HTERT RPE-1 (cell line): ENCODE measurements around the gene MPC1L.

ENCODE experiments used
- in situ Hi-C: fragments of 300-500 bp; cut with MboI; formaldehyde crosslinking; loops from 4 replicates; pipeline ENCODE4 v1.14.3; 2020; ENCODE audit warnings: low sequenced_read_pairs

Gene MPC1L

DNA sequence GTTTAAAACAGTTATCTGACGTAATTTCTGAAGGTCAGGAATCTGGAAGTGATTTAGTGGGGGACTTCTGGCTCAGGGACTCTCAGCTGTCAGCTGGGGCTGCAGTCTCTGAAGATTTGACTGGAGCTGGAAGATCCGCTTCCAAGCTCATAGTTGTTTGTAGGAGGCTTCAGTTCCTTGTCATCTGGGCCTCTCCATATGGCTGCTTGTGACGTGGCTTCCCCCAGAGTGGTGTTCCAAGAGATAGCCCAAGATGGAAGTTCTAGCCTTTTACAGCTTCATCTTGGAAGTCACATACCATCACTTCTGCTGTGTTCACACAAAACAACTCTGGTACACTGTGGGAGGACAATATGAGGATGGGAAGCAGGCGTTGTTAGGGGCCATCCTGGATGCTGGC is 2.1 kb downstream of the MPC1L start:
- in situ Hi-C loops: no loop called here

DNA sequence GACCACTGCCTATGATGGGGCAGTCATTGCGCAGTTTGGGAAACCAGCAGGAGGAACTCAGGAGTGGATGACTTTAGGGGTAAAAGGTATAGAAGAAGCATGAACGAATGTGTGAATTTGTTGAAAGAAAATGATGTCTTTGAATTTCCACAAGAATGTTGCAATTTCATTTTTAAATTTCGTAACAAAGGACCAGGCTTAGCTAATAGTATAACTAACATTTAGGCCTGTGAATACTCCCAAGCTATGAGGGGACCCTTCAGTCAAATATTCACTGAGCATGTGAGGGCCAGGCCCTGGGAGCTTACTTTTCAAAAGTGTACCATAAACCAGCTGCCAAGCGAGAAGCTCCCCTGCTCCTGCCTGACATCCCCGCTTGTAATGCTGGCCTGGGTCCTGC is 5.3 kb downstream of the MPC1L start:
- in situ Hi-C loops: no loop called here

DNA sequence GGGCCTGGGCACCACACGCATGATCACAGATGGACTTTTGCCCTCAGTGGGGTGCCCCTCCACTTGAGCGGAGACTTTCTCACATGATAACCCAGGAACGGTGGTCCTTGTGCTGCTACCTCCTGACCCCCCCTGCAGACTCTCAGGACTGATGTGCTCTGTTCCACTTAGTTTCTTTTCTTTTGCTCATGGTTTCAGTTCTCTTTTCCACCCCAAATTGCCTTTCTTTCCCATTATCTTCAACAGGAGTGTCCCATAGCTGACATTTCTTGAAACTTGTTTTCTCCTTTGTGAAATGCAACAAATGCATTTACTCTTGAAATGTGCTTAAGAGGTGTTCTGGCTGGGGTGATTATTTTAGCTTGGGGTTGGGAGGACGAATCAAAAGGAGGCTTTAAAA is 9.0 kb downstream of the MPC1L start:
- in situ Hi-C loops: no loop called here

DNA sequence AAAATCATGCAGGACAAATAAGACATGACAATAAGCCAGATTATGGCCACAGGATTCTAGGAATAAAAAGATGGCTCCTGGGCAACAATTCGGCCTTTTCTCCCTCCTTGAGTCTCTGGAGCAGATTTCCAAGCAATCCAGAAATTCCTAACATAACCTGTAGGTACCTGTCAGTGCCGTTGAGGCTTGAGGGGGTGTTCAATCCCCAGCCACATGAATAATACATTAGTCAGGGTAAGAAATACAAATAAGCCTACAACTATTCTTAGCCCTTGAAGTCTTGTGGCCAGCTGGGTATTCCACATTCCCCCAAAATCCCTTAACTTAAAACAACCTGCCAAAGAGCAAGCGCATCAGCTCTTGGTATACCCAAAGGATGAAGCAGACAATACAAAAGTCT is 14.5 kb downstream of the MPC1L start:
- in situ Hi-C loops: no loop called here

DNA sequence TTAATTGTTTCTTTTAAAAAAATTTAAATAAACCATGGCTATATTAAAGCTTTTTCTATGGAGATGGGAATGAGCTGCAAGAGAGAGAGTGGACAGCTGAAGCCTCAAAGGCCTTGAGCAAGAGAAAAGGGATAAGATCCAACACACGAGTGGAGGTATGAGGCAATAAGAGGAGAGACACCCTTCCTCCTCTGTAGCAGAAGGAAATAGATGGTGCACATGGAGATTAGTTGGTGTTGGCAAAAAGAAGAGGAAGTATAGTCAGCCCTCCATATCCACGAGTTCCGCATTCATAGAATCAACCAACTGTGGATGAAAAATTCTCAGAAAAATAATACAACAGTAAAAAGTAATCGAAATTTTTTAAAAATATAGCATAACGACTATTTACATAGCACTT is 20.9 kb downstream of the MPC1L start:
- in situ Hi-C loops: no loop called here

DNA sequence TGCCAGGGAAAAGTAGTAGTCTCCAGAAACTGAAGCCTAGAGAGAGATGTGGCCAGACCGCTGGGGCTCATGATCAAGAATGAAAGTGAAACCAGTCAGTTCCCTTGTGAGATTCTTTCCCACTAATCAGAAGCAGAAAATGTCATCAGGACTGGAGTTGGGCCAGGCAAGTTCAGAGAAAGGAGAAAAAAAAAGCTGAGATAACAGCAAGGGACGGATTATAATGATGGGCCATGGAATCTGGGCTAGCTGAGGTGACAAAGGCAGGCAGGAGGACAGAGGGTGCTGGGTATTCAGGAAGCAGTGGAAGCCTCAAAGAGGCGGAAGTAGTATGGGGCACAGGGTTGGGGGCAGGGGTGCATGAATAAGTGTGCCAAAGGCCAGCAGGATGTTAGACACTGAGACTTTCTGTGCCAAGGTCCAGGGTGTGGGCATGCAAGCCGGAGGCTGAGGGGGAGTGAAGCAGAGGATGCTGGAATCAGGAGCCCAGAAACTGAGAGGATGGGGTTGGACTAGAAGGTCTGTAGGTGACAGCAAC is 21.7 kb downstream of the MPC1L start:
- in situ Hi-C loops: no loop called here

DNA sequence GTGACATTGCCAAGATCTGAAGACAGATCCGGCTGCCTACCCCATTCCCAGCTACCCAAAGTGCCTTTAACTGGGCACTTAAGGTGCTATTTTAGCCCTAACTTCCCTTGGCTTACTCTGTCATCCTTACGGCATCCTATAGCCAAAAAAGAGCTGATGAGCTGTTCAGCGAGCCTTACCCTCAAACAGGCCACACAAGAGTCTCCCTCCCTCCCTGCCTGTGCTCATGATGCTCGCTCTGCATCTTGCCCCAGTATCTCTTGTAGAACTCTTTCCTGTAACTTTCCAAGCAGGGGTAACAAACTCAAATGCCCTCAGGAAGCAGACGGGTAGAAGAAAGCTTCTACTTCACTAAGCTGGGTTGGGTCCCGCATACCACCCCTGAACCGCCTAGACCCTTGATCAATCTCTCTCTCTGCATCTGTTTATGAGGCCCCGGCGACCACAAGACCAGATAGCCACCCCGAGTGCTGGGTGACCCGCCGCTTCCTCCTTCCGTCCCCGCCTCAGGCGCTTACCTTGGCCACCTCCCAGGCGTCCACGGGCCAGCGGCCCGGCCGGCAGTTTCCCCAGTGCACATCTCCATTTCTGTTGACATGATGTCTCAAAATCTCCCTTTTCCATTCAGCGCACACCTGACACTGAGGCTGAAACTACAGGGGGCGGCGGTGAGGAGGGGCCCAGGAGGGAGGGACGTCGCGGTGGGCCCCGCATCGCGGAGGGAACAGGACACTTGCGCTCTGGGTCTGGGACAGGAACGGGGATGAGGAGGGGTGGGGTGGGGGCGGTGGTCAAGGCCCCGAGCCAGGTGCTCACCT is 23.5 kb downstream of the MPC1L start:
- in situ Hi-C loops: no loop called here

DNA sequence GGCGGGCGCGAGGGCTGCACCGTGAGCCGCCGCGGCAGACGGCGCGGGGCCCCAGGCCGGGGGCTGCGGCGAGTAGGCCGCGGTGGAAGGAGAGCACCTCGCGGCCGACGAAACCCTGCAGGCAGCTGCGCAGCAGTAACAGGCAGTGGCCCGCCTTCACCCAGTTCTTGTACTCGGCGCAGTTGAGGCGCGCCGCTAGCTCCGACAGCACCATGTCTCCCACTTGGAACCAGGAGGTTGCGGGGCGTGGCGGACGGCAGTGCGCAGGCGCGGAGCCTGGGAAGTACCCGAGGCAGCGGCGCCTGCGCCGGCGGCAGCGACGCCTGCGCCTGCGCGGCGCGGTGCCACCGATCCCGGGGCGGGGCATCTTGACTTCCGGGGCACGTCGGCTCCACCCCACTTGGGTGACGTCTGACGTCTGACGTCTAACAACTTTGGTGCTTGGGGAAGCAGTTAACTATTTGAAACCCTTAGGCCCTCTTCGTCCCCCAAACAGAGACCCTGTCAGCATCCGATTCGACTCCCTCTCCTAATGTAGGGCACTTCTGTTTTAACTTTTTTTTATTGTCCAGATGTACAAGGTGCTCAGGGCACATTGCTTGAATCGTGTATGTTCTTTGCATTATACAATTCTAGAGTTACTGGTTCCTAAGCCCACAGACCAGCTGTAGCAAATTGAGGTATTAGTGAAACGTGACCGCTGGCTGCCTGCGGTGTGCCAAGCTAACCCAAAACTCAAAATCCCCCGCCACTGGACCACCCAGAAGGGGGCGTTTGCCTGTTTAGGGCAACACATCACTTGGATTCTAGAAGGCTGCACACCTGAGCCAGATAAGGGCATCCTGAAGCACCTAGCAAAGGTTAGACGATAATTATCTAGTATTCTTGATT is 24.3 kb downstream of the MPC1L start, which contains the start of gene CXorf38:
CXorf38 (minus strand) TSS at position 255 of the 891 bp plus-strand sequence; CDS start at position 214, 41 bp downstream.
- in situ Hi-C loops: no loop called here

DNA sequence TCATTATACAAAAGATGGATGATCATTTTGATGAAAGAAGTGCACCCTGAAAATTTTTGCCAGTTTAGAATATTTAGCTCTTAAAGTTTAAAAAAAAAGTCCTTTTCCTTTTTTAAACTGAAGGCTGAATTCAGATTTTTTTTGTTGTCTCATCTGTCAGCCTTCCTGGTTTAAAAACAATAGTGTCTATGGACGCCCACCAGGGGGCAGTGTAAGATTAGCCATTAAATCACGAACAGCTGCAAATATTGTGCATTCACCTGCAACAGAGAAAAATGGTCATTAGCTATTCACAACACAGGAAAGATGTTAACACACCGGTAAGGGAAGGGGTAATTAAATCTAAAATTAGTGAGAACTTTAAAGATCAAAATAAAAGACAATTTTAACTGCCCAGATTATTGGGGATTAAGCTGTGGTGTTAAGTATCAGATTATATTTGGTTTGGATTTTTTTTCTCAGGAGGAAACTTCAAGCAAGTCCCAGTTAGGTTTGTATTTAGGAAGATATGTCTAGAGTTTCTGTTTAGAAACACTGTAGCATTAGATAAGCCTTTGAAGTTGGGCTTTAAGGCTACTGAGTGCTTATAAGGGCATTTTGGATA is 28.5 kb downstream of the MPC1L start:
- in situ Hi-C loops: no loop called here

DNA sequence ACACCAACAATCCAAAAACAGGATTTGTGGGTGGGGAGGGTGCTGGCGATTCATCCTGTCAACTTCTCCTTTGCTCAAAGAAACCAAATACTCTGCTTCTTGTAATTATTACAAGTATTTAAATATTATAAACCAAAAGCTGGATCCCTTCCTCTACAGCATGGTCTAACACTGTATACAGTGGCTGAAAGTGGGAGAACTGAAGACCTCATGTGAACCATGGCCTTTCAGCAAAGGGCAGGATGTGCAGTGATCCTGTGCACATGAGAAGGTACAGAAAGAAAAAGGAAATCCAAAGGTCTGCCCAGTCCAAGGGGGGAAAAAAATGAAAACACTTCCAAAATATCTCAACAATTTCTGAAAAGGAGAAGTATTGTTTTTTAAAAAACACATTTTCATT is 29.4 kb downstream of the MPC1L start:
- in situ Hi-C loops: no loop called here

GRCh38 chrX:40653535-40653934 is 30.3 kb downstream of the MPC1L start:
- in situ Hi-C loops: no loop called here

- in situ Hi-C loops: no loop called here
Measured at GRCh38 chrX:40660381-40660780, 37.2 kb downstream of the MPC1L start.

GRCh38 chrX:40661489-40661888 is 38.3 kb downstream of the MPC1L start:
- in situ Hi-C loops: no loop called here

GRCh38 chrX:40663078-40663740 is 40.0 kb downstream of the MPC1L start:
- in situ Hi-C loops: no loop called here

DNA sequence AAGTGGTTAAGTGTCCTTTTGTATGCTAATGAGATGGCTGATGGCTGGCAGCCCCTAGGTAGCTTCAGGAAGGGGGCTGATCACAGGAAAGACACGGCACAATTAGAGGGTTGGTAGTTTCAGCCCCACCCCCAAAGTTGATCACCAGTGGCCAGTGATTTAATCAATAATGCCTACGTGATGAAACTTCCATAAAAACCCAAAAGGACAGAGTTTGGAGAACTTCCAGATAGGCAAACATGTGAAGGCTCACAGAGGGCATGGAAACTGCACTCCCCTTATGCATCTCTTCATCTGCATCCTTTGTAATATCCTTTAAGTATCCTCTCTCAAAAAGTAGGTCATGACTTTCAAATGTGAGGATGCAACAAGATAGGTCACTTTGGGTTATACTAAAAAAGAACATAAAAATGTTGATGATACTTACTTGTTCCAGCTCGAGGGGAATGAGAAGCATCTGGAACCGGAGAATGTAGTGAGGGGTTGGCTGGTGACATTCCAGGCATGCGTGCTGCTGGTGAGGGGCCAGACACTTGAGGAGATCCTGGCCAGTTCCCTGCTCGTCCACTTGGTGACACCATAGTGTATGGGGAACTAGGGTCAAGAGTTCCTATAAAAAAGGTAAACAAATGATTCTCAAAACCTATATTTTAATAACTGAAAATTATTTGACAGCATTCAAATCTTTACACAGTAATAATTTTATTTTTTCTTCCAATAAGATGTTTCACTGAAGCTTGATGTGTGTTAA is 40.8 kb downstream of the MPC1L start:
- in situ Hi-C loops: no loop called here

- in situ Hi-C loops: no loop called here
Measured at GRCh38 chrX:40671126-40671525, 47.9 kb downstream of the MPC1L start.
